Mesenchymal stem cell (in vitro differentiated cells and primary cell): Measurements from ENCODE around the gene S100A10.

Experiments
- DNase-seq: peaks from one replicate; pipeline ENCODE4 v3.0.0-alpha.2; 2013
- H2AFZ ChIP-seq: one replicate; pipeline ENCODE4 v1.6.1; 2013; ENCODE audit warnings: low read depth, mild to moderate bottlenecking, control low read depth, inconsistent platforms, low read length, moderate library complexity
- H2AK5ac ChIP-seq: 2 replicates; pipeline ENCODE4 v1.6.1; 2013; ENCODE audit warnings: low read length, moderate library complexity, mild to moderate bottlenecking, inconsistent platforms; ENCODE audit not compliant: severe bottlenecking
- H2BK120ac ChIP-seq: one replicate; pipeline ENCODE4 v1.6.1; 2013; ENCODE audit warnings: low read depth, mild to moderate bottlenecking, inconsistent platforms, low read length, moderate library complexity
- H2BK12ac ChIP-seq, 2 experiments: one replicate each; pipeline ENCODE4 v1.6.1; 2013; ENCODE audit warnings: inconsistent platforms in 2 of 2, low read length in 2 of 2, mild to moderate bottlenecking in 2 of 2, moderate library complexity in 2 of 2, control low read depth in 1 of 2
- H2BK15ac ChIP-seq: one replicate; pipeline ENCODE4 v1.6.1; 2013; ENCODE audit warnings: mild to moderate bottlenecking, low read depth, inconsistent platforms; ENCODE audit not compliant: poor library complexity, severe bottlenecking
- H2BK5ac ChIP-seq: 2 replicates; pipeline ENCODE4 v1.6.1; 2013; ENCODE audit warnings: low read depth, mild to moderate bottlenecking, low read length, control low read depth, inconsistent platforms; ENCODE audit not compliant: poor library complexity, severe bottlenecking
- H3K14ac ChIP-seq, 2 experiments: one replicate each; pipeline ENCODE4 v1.6.1; 2013; ENCODE audit warnings: inconsistent platforms in 2 of 2, low read length in 2 of 2, control low read depth in 1 of 2, mild to moderate bottlenecking in 1 of 2, moderate library complexity in 1 of 2
- H3K18ac ChIP-seq, 2 experiments: one replicate each; pipeline ENCODE4 v1.6.1; 2013; ENCODE audit warnings: inconsistent platforms in 2 of 2, low read length in 2 of 2, control low read depth in 1 of 2, low read depth in 1 of 2, mild to moderate bottlenecking in 1 of 2
- H3K23ac ChIP-seq, 2 experiments: one replicate each; pipeline ENCODE4 v1.6.1; 2013; ENCODE audit warnings: inconsistent platforms in 2 of 2, low read length in 2 of 2, mild to moderate bottlenecking in 2 of 2, moderate library complexity in 2 of 2, control low read depth in 1 of 2
- H3K27ac ChIP-seq: 2 replicates; pipeline ENCODE4 v1.5.1; 2013; ENCODE audit warnings: mild to moderate bottlenecking, moderate library complexity, low read length, control low read depth, inconsistent platforms; ENCODE audit not compliant: poor library complexity, severe bottlenecking
- H3K27me3 ChIP-seq, 2 experiments: 2 replicates each; pipeline versions ENCODE4 v1.6.1 to v1.7.0; 2013; ENCODE audit warnings: low read length in 2 of 2, mild to moderate bottlenecking in 2 of 2, moderate library complexity in 2 of 2, control low read depth in 1 of 2, inconsistent platforms in 1 of 2; ENCODE audit not compliant: control insufficient read depth in 1 of 2, insufficient read depth in 1 of 2
- H3K36me3 ChIP-seq, 2 experiments: 2 replicates each; pipeline versions ENCODE4 v1.6.1 to v1.7.0; 2013; ENCODE audit warnings: low read length in 2 of 2, control low read depth in 1 of 2, inconsistent platforms in 1 of 2, low read depth in 1 of 2, mild to moderate bottlenecking in 1 of 2; ENCODE audit not compliant: insufficient read depth in 2 of 2, control insufficient read depth in 1 of 2
- H3K4ac ChIP-seq, 2 experiments: one replicate each; pipeline ENCODE4 v1.6.1; 2013; ENCODE audit warnings: inconsistent platforms in 2 of 2, low read length in 2 of 2, mild to moderate bottlenecking in 2 of 2, moderate library complexity in 2 of 2, control low read depth in 1 of 2, low read depth in 1 of 2
- H3K4me1 ChIP-seq: 2 replicates; pipeline ENCODE4 v1.6.1; 2013; ENCODE audit warnings: low read depth, low read length, control low read depth; ENCODE audit not compliant: control insufficient read depth, insufficient read depth
- H3K4me2 ChIP-seq: 2 replicates; pipeline ENCODE4 v1.6.1; 2013; ENCODE audit warnings: low read length, mild to moderate bottlenecking, inconsistent platforms; ENCODE audit not compliant: poor library complexity, severe bottlenecking
- H3K4me3 ChIP-seq, 2 experiments: 2 replicates each; pipeline versions ENCODE4 v1.5.1 to v1.7.0; 2013; ENCODE audit warnings: low read length in 2 of 2, mild to moderate bottlenecking in 2 of 2, control low read depth in 1 of 2, low read depth in 1 of 2; ENCODE audit not compliant: insufficient read depth in 1 of 2
- H3K79me1 ChIP-seq: replicated peaks from 2 replicates; pipeline ENCODE4 v1.6.1; 2013; ENCODE audit warnings: mild to moderate bottlenecking, control low read depth, low read length, inconsistent platforms; ENCODE audit not compliant: poor library complexity, severe bottlenecking
- H3K9ac ChIP-seq: 2 replicates; pipeline ENCODE4 v1.7.0; 2013; ENCODE audit warnings: mild to moderate bottlenecking, low read length, moderate library complexity
- H3K9me3 ChIP-seq: 2 replicates; pipeline ENCODE4 v1.7.0; 2013; ENCODE audit warnings: mild to moderate bottlenecking, low read length; ENCODE audit not compliant: control insufficient read depth
- H4K8ac ChIP-seq: one replicate; pipeline ENCODE4 v1.6.1; 2013; ENCODE audit warnings: inconsistent platforms, mild to moderate bottlenecking, low read length, moderate library complexity
- H4K91ac ChIP-seq: one replicate; pipeline ENCODE4 v1.6.1; 2013; ENCODE audit warnings: mild to moderate bottlenecking, low read length, inconsistent platforms
- WGBS: methylation state at CpG from one replicate; pipeline ENCODE4 v1.1.7; 2013; ENCODE audit warnings: mixed read lengths; 5-methylcytosine and 5-hydroxymethylcytosine counted together

The S100A10 gene

DNA sequence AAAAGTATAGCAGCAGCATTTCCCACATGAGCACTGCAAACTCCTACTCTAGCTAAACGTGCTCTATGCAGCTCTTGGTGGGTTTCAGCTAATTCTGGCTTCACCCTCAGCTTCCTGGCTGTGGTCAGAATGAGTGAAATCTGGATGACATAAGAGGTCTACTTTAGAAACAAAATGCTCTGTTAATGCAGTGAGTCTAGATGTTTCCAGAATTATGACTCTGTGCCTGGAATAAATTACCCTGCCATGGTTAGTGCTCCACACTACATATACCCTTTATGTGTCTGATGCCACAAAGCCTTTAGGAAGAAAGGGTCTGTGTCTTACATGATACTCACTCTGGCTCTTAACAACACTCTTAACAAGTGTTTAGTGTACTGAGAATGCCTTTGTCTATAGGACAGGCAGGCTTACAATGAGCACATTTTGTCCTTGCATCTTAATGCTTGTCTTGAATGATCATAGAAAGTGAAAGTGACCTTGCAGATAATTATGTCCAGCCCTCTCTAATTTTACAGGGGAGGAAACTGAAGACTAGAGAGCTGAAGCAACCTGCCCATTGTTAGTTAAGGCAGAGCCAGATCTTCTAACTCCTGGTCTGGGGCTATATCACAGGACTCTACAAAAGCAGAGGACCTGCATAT lies 9.2 kb downstream of the S100A10 start:
- Histone ChIP-seq H3K27me3 (no peaks in the 10 kb centered on the region), H3K4me2 (no peak overlapping the region), H3K4ac (no peak overlapping the region), H3K79me1 (peaks cover 10% of the 10 kb centered on the region), H3K9ac (peak overlapping the region; percentile 57), H4K8ac (no peak overlapping the region), H2BK12ac (no peak overlapping the region), H3K36me3 (peaks cover 16 to 63% of the 10 kb centered on the region in 2 experiments), H2BK5ac (no peak overlapping the region), H3K4me1 (peaks cover 12% of the 10 kb centered on the region), H3K27ac (no peak overlapping the region), H3K23ac (no peak overlapping the region), H2AK5ac (no peak overlapping the region), H3K4me3 (peak overlapping the region in 1 of 2 experiments; percentile 9), H3K14ac (no peak overlapping the region), H4K91ac (no peak overlapping the region), H2BK15ac (no peak overlapping the region), H2AFZ (no peak overlapping the region), H3K18ac (no peak overlapping the region), H2BK120ac (no peak overlapping the region), H3K9me3 (no peaks in the 10 kb centered on the region)
- DNase-seq = no peak
- WGBS = 100% methylated on average over 1 of the region's 1 CpG

DNA sequence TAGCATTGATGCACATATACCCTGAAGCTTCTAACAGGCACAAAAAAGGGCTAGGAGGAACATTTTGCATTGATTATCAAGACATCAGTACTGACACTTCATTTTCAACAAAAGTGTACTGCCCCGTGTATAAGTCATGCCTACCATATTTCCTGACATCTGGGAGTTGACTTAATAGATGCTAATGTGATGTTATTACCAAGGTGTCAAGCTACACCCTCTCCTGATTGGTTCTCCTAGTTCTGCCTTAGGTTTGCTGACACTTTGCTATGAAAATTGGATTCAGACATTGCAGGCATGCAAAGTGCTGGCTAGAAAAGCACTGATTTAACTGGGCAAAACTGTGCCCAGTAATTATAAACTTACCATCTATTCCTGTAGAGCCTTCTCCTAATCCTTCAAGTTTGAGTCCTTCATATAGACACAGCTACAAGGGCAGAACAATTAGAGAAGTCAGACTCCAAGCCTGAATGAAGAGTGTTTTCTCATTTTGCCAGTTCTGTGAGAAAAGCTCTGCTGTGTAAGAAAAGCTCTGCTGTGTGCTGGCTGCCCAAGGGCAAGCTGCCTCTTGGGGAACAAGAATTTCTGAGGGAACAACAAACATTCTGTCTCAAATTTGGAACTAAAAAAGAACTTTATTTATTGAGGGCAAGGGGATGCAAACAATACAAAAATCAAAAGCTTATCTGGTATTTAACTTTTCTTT lies 11.2 kb downstream of the S100A10 start:
- Histone ChIP-seq H3K36me3 (peaks cover 16 to 61% of the 10 kb centered on the region in 2 experiments), H2BK5ac (no peak overlapping the region), H3K14ac (no peak overlapping the region), H3K4me3 (no peak overlapping the region), H3K4me2 (no peak overlapping the region), H2BK12ac (no peak overlapping the region), H3K27ac (peak overlapping the region; percentile 8), H3K4me1 (peaks cover 9% of the 10 kb centered on the region), H2BK15ac (no peak overlapping the region), H2AFZ (no peak overlapping the region), H3K9me3 (no peaks in the 10 kb centered on the region), H3K23ac (no peak overlapping the region), H3K27me3 (no peaks in the 10 kb centered on the region), H3K18ac (no peak overlapping the region), H2AK5ac (peak overlapping the region; percentile 7), H3K79me1 (peaks cover 10% of the 10 kb centered on the region), H3K4ac (no peak overlapping the region), H3K9ac (peak overlapping the region; percentile 67), H4K8ac (no peak overlapping the region), H2BK120ac (no peak overlapping the region), H4K91ac (no peak overlapping the region)
- WGBS = no CpG with 5 or more reads among the region's 1 CpG
- DNase-seq = no peak

DNA sequence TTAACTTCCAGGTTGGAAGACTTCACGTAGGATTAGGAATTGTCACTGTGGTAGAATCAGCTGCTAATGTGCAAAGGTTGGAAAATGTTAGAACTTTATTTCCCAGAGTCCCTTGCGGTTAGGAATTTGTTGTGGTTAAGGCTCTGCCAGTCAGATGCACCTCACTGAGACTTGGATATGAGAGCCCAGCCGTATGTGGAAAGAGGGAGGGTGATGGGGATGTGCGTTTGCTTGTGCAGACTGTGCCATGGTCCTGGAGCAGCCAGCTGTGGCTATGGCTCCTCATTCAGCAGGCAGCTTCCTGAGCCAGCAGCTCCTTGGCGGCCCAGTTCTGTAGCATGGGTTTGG lies 12.5 kb downstream of the S100A10 start:
- no peak overlapping the region for H3K23ac ChIP-seq
- H3K4me2 ChIP-seq = no peak overlapping the region
- no peak overlapping the region for H3K4ac ChIP-seq
- H3K4me3 ChIP-seq = peak overlapping the region in 1 of 2 experiments; percentile 0
- no peaks in the 10 kb centered on the region for H3K9me3 ChIP-seq
- peak overlapping the region; percentile 92 for H3K27ac ChIP-seq
- H3K79me1 ChIP-seq = peaks cover 10% of the 10 kb centered on the region
- H3K14ac ChIP-seq = peak overlapping the region in 1 of 2 experiments; percentile 35
- no peak overlapping the region for H2BK5ac ChIP-seq
- H4K8ac ChIP-seq = no peak overlapping the region
- peak overlapping the region in 1 of 2 experiments; percentile 63 for H2BK12ac ChIP-seq
- no peak overlapping the region for H2BK15ac ChIP-seq
- H3K18ac ChIP-seq = no peak overlapping the region
- no peak overlapping the region for H4K91ac ChIP-seq
- H3K9ac ChIP-seq = peak overlapping the region; percentile 83
- 89% methylated on average over 5 of the region's 5 CpGs for WGBS
- H2BK120ac ChIP-seq = no peak overlapping the region
- H3K4me1 ChIP-seq = peaks cover 15% of the 10 kb centered on the region
- H3K36me3 ChIP-seq = peaks cover 16 to 54% of the 10 kb centered on the region in 2 experiments
- DNase-seq = no peak
- H3K27me3 ChIP-seq = no peaks in the 10 kb centered on the region
- peak overlapping the region; percentile 86 for H2AK5ac ChIP-seq
- H2AFZ ChIP-seq = no peak overlapping the region

DNA sequence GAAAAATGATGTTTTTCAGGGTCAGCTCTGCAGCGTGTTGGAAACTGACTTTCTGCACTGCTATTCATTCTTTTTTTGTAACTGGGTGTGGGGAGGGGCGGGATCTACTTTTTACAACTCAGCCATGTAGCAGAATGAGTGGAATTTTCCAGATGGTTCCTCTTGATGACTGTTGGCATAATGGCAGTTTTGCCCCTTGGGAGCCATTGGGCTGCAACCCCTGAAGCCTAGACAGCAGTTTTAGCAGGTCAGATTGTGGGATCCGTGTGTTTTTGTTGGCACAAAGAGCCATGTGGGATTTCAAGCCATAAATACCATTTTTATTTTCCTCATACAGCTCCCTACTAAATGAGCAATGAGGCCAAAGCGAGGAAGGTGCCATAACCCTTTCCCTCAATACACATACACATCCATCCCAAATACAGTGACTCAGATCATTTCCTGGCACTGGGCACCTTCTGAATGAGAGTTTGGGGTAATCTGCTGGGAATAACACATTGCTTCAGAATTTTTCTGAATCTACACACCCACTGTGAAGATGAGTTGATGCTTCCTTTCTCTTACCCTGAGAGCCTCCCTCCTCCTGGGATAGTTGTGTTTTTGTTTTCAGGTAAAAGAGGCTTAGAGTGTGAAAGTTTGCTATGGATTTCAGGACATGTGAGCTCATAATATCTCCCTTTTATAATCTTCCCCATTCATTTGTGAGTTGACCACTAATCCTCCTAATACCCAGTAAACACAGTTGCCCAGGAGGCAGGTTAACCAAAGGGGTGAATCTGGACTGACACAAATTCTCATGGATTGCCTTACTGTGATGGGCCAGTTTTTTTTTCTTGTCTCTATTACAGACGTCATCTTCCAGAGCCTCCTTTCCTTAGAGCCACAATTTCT lies 13.1 kb downstream of the S100A10 start:
- Histone ChIP-seq H3K27ac (peak overlapping the region; percentile 92), H3K79me1 (peaks cover 10% of the 10 kb centered on the region), H3K4ac (no peak overlapping the region), H2BK15ac (no peak overlapping the region), H3K4me3 (peak overlapping the region in 1 of 2 experiments; percentile 10), H3K36me3 (peaks cover 16 to 48% of the 10 kb centered on the region in 2 experiments), H2AK5ac (peak overlapping the region; percentile 91), H2BK120ac (no peak overlapping the region), H3K23ac (no peak overlapping the region), H3K9me3 (no peaks in the 10 kb centered on the region), H3K27me3 (no peaks in the 10 kb centered on the region), H4K8ac (no peak overlapping the region), H3K14ac (no peak overlapping the region), H2BK5ac (no peak overlapping the region), H3K9ac (peak overlapping the region; percentile 83), H2BK12ac (no peak overlapping the region), H3K4me1 (peaks cover 15% of the 10 kb centered on the region), H4K91ac (no peak overlapping the region), H2AFZ (no peak overlapping the region), H3K4me2 (no peak overlapping the region), H3K18ac (peak overlapping the region in 1 of 2 experiments; percentile 19)
- no peak for DNase-seq
- WGBS = 87% methylated on average over 2 of the region's 5 CpGs
